ENCODE data around the gene RHOT2. TPM values are rescaled to one million over a fixed set of nuclear protein-coding genes. Genes with fewer than 3 reads are reported as not detected.

The RHOT2 gene
- total and polyA plus RNA-seq, 2 experiments from 2014 or later: 129 to 163 TPM

DNA sequence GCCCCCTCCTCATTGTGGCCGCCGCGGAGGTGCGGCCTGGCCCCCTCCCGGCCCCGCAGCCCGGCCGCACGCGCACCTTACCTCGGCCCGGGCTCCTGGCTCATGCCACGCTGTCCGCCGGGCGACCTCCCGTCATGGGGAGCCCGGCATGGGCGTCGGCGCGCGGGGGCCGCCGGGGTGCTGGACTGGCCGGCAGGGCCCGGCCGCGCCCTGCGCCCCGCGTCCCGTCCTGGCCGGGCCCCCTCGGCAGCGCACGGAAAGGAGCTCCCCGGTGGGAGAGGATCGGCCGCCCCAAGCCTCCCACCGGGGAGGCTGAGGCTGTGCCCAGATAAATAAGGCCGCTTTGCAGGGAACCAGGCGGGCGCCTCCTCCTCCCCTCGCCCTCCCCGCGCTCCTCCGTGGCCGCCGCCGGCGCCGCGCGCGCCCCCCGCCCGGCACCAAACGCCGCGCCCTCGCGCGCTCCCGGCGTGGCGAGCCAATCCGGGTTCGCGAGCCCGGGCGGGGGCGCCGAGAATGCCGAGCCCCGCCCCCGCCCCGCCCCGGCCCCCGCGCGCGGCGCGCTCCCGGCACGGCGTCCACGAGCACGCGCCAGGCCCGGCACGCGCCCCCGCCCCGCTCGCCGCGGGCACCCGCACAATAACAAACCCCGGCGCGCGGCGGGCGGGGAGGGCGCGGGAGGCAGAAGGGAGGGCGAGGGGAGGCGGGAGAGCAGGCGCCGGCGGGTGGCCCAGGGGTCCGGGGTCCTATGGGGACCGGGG, 37.7 kb downstream of the RHOT2 start, which contains the start of gene FBXL16:
Gene FBXL16, minus strand, starts transcription at position 371 of the 758 bp plus-strand sequence. CDS start 8,396 bp downstream, outside the sequence.
- H3K4me1 ChIP-seq (ENCODE audit: insufficient read depth): no peaks in the 10 kb centered on the region

DNA sequence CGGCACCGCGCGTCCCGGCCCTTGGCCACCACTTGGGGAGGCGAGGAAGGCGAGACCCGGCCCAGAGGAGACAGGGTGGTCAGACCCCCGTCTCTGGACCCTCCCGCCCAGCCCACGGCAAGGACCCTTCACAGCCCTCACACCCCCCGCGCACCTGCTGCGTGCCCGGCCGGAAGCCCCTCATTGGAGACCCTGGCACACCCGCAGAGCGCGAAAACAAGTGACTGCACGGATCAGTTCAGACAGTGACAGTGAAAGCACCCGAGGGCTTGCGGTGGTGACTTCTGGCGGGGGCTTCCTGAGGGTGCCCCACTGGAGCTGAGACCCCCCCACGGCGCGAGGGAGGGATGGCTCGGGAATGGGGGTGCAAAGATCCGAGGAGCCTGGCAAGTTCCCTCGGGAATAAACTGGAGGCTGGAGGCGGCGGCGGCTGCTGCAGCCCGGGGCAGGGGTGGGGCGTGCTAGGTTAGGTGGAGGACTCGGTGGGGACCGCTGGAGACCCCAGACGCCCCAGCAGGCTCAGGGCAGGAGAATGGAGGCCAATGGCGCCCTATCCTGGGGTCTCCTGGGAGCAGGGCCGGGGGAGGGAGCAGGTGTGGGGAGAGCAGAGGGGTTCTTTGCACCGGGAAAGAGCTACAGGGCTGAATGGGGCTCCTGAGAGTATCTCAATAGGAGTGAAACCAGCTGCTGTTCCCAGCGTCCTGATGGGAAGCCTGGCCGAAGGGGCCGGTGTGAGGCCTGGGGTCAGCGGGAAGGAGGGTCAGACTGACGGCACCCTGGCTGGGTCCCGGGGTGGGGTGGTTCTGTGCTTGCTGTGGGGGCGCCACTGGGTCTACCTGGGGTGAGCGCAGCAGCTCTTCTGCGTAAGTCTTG, 38.5 kb downstream of the RHOT2 start:
- peak overlapping the region; percentile 74 for H3K4me3 Mint-ChIP-seq
- H3K4me1 Mint-ChIP-seq: no peaks in the 10 kb centered on the region; the same call in 2 of the 3 replicates
- peaks cover 68% of the 10 kb centered on the region for H3K27me3 Mint-ChIP-seq (ENCODE audit: insufficient read depth, low read depth, poor library complexity)
- 0 out of 2 replicates have a peak, but pooled peaks cover 6% of the 10 kb centered on the region for H3F3A ChIP-seq (replicated peaks; ENCODE audit: low read depth)
- H3K27ac ChIP-seq (ENCODE audit: low read depth): no peak overlapping the region
- H3K36me3 Mint-ChIP-seq (ENCODE audit: low read depth): no peaks in the 10 kb centered on the region
- H3K36me3 ChIP-seq (ENCODE audit: insufficient read depth): no peaks in the 10 kb centered on the region
- H2AFZ ChIP-seq: peak overlapping the region; percentile 88; the same call in 1 of the 2 replicates
- DNase-seq (ENCODE audit: low spot score) (peak; percentile 76), ATAC-seq (peak; percentile 30)
- peak overlapping the region; percentile 94 for H3K4me2 ChIP-seq
- peaks cover 76% of the 10 kb centered on the region for H3K27me3 ChIP-seq (ENCODE audit: insufficient read depth)
- H3K27ac Mint-ChIP-seq: no peak overlapping the region
- H3K79me2 ChIP-seq (replicated peaks; ENCODE audit: insufficient read depth): no peaks in the 10 kb centered on the region
- H3K4me3 ChIP-seq: peak overlapping the region; percentile 67
- no peaks in the 10 kb centered on the region for H3K9me2 ChIP-seq (ENCODE audit: insufficient read depth)
- no peaks in the 10 kb centered on the region; the same call in 1 of the 2 replicates for H4K20me1 ChIP-seq (replicated peaks; ENCODE audit: insufficient read depth)
- H3K4me1 ChIP-seq (ENCODE audit: insufficient read depth): no peaks in the 10 kb centered on the region
- no peaks in the 10 kb centered on the region for H3K9me3 Mint-ChIP-seq
- TF ChIP-seq, protein P1, sequence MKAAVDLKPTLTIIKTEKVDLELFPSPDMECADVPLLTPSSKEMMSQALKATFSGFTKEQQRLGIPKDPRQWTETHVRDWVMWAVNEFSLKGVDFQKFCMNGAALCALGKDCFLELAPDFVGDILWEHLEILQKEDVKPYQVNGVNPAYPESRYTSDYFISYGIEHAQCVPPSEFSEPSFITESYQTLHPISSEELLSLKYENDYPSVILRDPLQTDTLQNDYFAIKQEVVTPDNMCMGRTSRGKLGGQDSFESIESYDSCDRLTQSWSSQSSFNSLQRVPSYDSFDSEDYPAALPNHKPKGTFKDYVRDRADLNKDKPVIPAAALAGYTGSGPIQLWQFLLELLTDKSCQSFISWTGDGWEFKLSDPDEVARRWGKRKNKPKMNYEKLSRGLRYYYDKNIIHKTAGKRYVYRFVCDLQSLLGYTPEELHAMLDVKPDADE (IDR thresholded peaks at IDR 0.05): no peak
- TF ChIP-seq POLR2AphosphoS5 (IDR thresholded peaks at IDR 0.05; ENCODE audit: low read depth) (no peak), EZH2phosphoT487 (IDR thresholded peaks at IDR 0.05; ENCODE audit: unreplicated experiment) (no peak), JUNB (IDR thresholded peaks at IDR 0.05; ENCODE audit: unreplicated experiment) (no peak), CREB1 (CRISPR knock-in tag; IDR thresholded peaks at IDR 0.05; ENCODE audit: low read depth) (no peak), EZH2 (IDR thresholded peaks at IDR 0.05; ENCODE audit: low read depth, unreplicated experiment) (peak; percentile 42), ZNF114 (CRISPR knock-in tag; IDR thresholded peaks at IDR 0.05) (no peak), STAT1 (IDR thresholded peaks at IDR 0.05; ENCODE audit: unreplicated experiment) (no peak)

More for the DNA sequence above, 37.7 kb downstream of the RHOT2 start, which contains the start of gene FBXL16:
- H3K27ac ChIP-seq (ENCODE audit: low read depth): no peak within 1 kb of the TSS
- Mint-ChIP-seq H3K36me3 (ENCODE audit: low read depth) (no peaks in the 10 kb centered on the region), H3K27me3 (ENCODE audit: insufficient read depth, low read depth, poor library complexity) (peaks cover 74% of the 10 kb centered on the region), H3K4me1 (no peaks in the 10 kb centered on the region; the same call in 2 of the 3 replicates), H3K27ac (no peak within 1 kb of the TSS), H3K4me3 (peak within 1 kb of the TSS; percentile 74), H3K9me3 (no peaks in the 10 kb centered on the region; the same call in 2 of the 3 replicates)
- peak within 1 kb of the TSS; percentile 67 for H3K4me3 ChIP-seq
- no peaks in the 10 kb centered on the region for H3K79me2 ChIP-seq (replicated peaks; ENCODE audit: insufficient read depth)
- 0 out of 2 replicates have a peak, but pooled peaks cover 6% of the 10 kb centered on the region for H3F3A ChIP-seq (replicated peaks; ENCODE audit: low read depth)
- no peaks in the 10 kb centered on the region for H3K9me2 ChIP-seq (ENCODE audit: insufficient read depth)
- DNase-seq (ENCODE audit: low spot score) (peak; percentile 70), ATAC-seq (peak; percentile 15)
- H2AFZ ChIP-seq: peak within 1 kb of the TSS; percentile 88; the same call in 1 of the 2 replicates
- H3K4me2 ChIP-seq: peak within 1 kb of the TSS; percentile 94
- H4K20me1 ChIP-seq (replicated peaks; ENCODE audit: insufficient read depth): no peaks in the 10 kb centered on the region; the same call in 1 of the 2 replicates
- TF ChIP-seq CREB1 (CRISPR knock-in tag; IDR thresholded peaks at IDR 0.05; ENCODE audit: low read depth) (no peak), ZNF114 (CRISPR knock-in tag; IDR thresholded peaks at IDR 0.05) (no peak), NANOG (IDR thresholded peaks at IDR 0.05; ENCODE audit: borderline replicate concordance) (no peak), POLR2AphosphoS5 (IDR thresholded peaks at IDR 0.05; ENCODE audit: low read depth) (no peak), STAT1 (IDR thresholded peaks at IDR 0.05; ENCODE audit: unreplicated experiment) (no peak), ZNF331 (CRISPR knock-in tag; IDR thresholded peaks at IDR 0.05; ENCODE audit: low read depth) (no peak), JUNB (IDR thresholded peaks at IDR 0.05; ENCODE audit: unreplicated experiment) (no peak)
- TF ChIP-seq, protein P2, sequence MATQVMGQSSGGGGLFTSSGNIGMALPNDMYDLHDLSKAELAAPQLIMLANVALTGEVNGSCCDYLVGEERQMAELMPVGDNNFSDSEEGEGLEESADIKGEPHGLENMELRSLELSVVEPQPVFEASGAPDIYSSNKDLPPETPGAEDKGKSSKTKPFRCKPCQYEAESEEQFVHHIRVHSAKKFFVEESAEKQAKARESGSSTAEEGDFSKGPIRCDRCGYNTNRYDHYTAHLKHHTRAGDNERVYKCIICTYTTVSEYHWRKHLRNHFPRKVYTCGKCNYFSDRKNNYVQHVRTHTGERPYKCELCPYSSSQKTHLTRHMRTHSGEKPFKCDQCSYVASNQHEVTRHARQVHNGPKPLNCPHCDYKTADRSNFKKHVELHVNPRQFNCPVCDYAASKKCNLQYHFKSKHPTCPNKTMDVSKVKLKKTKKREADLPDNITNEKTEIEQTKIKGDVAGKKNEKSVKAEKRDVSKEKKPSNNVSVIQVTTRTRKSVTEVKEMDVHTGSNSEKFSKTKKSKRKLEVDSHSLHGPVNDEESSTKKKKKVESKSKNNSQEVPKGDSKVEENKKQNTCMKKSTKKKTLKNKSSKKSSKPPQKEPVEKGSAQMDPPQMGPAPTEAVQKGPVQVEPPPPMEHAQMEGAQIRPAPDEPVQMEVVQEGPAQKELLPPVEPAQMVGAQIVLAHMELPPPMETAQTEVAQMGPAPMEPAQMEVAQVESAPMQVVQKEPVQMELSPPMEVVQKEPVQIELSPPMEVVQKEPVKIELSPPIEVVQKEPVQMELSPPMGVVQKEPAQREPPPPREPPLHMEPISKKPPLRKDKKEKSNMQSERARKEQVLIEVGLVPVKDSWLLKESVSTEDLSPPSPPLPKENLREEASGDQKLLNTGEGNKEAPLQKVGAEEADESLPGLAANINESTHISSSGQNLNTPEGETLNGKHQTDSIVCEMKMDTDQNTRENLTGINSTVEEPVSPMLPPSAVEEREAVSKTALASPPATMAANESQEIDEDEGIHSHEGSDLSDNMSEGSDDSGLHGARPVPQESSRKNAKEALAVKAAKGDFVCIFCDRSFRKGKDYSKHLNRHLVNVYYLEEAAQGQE (IDR thresholded peaks at IDR 0.05; ENCODE audit: unreplicated experiment): no peak
- H3K36me3 ChIP-seq (ENCODE audit: insufficient read depth): no peaks in the 10 kb centered on the region
- peaks cover 84% of the 10 kb centered on the region for H3K27me3 ChIP-seq (ENCODE audit: insufficient read depth)
